ENCODE results near the gene SETX. TPM values are rescaled to one million over a fixed set of nuclear protein-coding genes. Genes with fewer than 3 reads are reported as not detected.

The SETX gene
- total RNA-seq, 2 experiments from 2014 or later, result 67.9 to 79.2 TPM

DNA sequence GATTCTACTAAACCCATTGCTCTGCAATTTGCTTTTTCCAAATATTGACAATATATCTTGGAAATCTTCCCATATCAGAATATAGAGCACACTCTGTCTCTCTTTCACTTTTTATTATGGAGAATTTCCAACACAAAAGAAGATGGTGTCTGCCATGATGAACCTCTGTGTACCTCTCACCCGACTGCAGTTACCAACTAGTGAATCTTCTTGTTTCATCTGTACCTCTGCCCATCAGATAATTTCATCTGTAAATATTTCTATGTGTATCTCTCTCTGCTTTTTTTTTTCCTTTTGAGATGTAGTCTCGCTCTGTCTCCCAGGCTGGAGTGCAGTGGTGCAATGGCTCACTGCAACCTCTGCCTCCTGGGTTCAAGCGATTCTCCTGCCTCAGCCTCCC lies 130.1 kb downstream of the SETX start:
- CTCF ChIA-PET (ENCODE audit: unreplicated experiment), result no interaction called here
- TF ChIP-seq, protein P1, sequence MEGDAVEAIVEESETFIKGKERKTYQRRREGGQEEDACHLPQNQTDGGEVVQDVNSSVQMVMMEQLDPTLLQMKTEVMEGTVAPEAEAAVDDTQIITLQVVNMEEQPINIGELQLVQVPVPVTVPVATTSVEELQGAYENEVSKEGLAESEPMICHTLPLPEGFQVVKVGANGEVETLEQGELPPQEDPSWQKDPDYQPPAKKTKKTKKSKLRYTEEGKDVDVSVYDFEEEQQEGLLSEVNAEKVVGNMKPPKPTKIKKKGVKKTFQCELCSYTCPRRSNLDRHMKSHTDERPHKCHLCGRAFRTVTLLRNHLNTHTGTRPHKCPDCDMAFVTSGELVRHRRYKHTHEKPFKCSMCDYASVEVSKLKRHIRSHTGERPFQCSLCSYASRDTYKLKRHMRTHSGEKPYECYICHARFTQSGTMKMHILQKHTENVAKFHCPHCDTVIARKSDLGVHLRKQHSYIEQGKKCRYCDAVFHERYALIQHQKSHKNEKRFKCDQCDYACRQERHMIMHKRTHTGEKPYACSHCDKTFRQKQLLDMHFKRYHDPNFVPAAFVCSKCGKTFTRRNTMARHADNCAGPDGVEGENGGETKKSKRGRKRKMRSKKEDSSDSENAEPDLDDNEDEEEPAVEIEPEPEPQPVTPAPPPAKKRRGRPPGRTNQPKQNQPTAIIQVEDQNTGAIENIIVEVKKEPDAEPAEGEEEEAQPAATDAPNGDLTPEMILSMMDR (conservative IDR thresholded peaks at IDR 0.05; ENCODE audit: low read length), result no peak
- no peak for TF ChIP-seq EZH2phosphoT487 (IDR thresholded peaks at IDR 0.05; ENCODE audit: borderline replicate concordance, low read depth, low read length)
- no peaks in the 10 kb centered on the region for H3K9me3 ChIP-seq (ENCODE audit: low read length)
- peaks cover 6% of the 10 kb centered on the region for H3K4me1 ChIP-seq (ENCODE audit: insufficient read depth, low read length, poor library complexity, severe bottlenecking)
- intact Hi-C loops (cut with micrococcal nuclease; ENCODE audit: unreplicated experiment), result no loop called here
- DNase-seq (ENCODE audit: low spot score), result no peak
- H3K4me3 ChIP-seq (ENCODE audit: low read depth, low read length, poor library complexity, severe bottlenecking), result no peak overlapping the region
- POLR2A ChIA-PET, result no interaction called here
- H2AFZ ChIP-seq (ENCODE audit: low read length), result no peak overlapping the region
- no peaks in the 10 kb centered on the region for H3K79me2 ChIP-seq (ENCODE audit: insufficient read depth, low read depth, low read length)
- no peak overlapping the region for H3K27ac ChIP-seq (ENCODE audit: low read depth, low read length, poor library complexity, severe bottlenecking)
- no peak overlapping the region for H3K4me2 ChIP-seq (ENCODE audit: low read length)
- H3K36me3 ChIP-seq (ENCODE audit: insufficient read depth, low read length), result no peaks in the 10 kb centered on the region
- no peaks in the 10 kb centered on the region for H3K9me2 ChIP-seq (ENCODE audit: insufficient read depth, low read length)
- no peaks in the 10 kb centered on the region for H4K20me1 ChIP-seq (ENCODE audit: insufficient read depth, low read length)
- BruUV-seq (replicated peaks), result no TSS peak

DNA sequence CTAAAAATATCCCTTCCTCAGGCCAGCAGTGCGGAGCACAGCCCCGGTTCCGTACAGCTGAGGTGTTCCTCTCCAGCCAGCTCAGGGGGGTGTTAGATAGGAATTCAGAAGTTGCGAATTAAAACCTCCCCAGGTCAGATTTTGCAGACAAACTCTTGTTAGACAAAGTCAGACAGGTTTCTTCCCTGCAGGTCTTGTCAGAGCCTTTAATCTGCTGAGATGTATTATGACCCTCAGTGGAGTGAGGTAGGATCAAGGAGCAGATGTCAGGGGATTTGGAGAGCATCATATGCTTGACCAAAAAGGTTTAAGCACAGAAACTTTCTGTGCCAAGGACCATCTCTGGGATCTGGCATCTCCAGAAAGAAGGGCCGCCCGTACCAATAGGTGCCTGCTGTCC lies 132.8 kb downstream of the SETX start:
- POLR2A ChIA-PET, result no interaction called here
- H3K27ac ChIP-seq (ENCODE audit: low read depth, low read length, poor library complexity, severe bottlenecking), result no peak overlapping the region
- H3K36me3 ChIP-seq (ENCODE audit: insufficient read depth, low read length), result no peaks in the 10 kb centered on the region
- H3K4me3 ChIP-seq (ENCODE audit: low read depth, low read length, poor library complexity, severe bottlenecking), result no peak overlapping the region
- H2AFZ ChIP-seq (ENCODE audit: low read length), result no peak overlapping the region
- TF ChIP-seq, protein P1 (conservative IDR thresholded peaks at IDR 0.05; ENCODE audit: low read length), result no peak
- TF ChIP-seq EZH2phosphoT487 (IDR thresholded peaks at IDR 0.05; ENCODE audit: borderline replicate concordance, low read depth, low read length), result no peak
- no peak for DNase-seq (ENCODE audit: low spot score)
- CTCF ChIA-PET (ENCODE audit: unreplicated experiment), result no interaction called here
- no peaks in the 10 kb centered on the region for H3K9me3 ChIP-seq (ENCODE audit: low read length)
- BruUV-seq (replicated peaks), result no TSS peak
- no peak overlapping the region for H3K4me2 ChIP-seq (ENCODE audit: low read length)
- intact Hi-C loops (cut with micrococcal nuclease; ENCODE audit: unreplicated experiment), result no loop called here
- H4K20me1 ChIP-seq (ENCODE audit: insufficient read depth, low read length), result no peaks in the 10 kb centered on the region
- no peaks in the 10 kb centered on the region for H3K79me2 ChIP-seq (ENCODE audit: insufficient read depth, low read depth, low read length)
- H3K4me1 ChIP-seq (ENCODE audit: insufficient read depth, low read length, poor library complexity, severe bottlenecking), result peaks cover 6% of the 10 kb centered on the region
- no peaks in the 10 kb centered on the region for H3K9me2 ChIP-seq (ENCODE audit: insufficient read depth, low read length)

DNA sequence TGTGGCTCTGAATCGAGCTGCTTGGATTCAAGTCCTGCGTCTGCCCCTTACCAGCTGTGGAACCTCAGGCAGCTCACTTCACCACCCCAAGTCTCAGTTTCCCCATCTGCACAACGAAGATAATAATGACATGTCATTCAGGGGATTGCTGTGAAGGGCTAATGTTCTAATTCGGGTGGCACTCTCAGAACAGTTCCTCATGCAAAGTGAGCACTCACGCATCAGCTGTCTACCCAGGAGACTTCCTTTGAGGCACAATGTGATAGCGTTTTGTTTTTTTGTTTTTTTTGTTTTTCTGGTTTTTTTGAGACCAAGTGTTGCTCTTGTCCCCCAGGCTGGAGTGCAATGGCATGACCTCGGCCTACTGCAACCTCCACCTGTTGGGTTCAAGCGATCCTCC lies 136.6 kb downstream of the SETX start:
- no TSS peak for BruUV-seq (replicated peaks)
- Histone ChIP-seq H2AFZ (ENCODE audit: low read length) (no peak overlapping the region), H3K79me2 (ENCODE audit: insufficient read depth, low read depth, low read length) (no peaks in the 10 kb centered on the region), H3K4me3 (ENCODE audit: low read depth, low read length, poor library complexity, severe bottlenecking) (no peak overlapping the region), H3K9me2 (ENCODE audit: insufficient read depth, low read length) (no peaks in the 10 kb centered on the region), H3K36me3 (ENCODE audit: insufficient read depth, low read length) (no peaks in the 10 kb centered on the region), H3K27ac (ENCODE audit: low read depth, low read length, poor library complexity, severe bottlenecking) (no peak overlapping the region), H4K20me1 (ENCODE audit: insufficient read depth, low read length) (no peaks in the 10 kb centered on the region), H3K4me1 (ENCODE audit: insufficient read depth, low read length, poor library complexity, severe bottlenecking) (no peaks in the 10 kb centered on the region), H3K4me2 (ENCODE audit: low read length) (no peak overlapping the region), H3K9me3 (ENCODE audit: low read length) (no peaks in the 10 kb centered on the region)
- ChIA-PET CTCF (ENCODE audit: unreplicated experiment) (no interaction called here), POLR2A (no interaction called here)
- TF ChIP-seq, protein P1 (conservative IDR thresholded peaks at IDR 0.05; ENCODE audit: low read length), result no peak
- TF ChIP-seq EZH2phosphoT487 (IDR thresholded peaks at IDR 0.05; ENCODE audit: borderline replicate concordance, low read depth, low read length), result no peak
- DNase-seq (ENCODE audit: low spot score), result no peak
- intact Hi-C loops (cut with micrococcal nuclease; ENCODE audit: unreplicated experiment), result no loop called here

All from OCI-LY7 (cell line).